Activated T-helper 1 cell treated with anti-CD3 and anti-CD28 coated beads, Interleukin-2, amount 50 U/mL, for 16 hours (primary cell): Measurements from ENCODE around the gene EMX1.

Source experiments
- DNase-seq, 2 donors: peaks; one replicate each; pipeline ENCODE4 v3.0.0-alpha.2; 2020; ENCODE audit warnings: low read depth in 1 of 2, low spot score in 1 of 2

EMX1 gene

DNA sequence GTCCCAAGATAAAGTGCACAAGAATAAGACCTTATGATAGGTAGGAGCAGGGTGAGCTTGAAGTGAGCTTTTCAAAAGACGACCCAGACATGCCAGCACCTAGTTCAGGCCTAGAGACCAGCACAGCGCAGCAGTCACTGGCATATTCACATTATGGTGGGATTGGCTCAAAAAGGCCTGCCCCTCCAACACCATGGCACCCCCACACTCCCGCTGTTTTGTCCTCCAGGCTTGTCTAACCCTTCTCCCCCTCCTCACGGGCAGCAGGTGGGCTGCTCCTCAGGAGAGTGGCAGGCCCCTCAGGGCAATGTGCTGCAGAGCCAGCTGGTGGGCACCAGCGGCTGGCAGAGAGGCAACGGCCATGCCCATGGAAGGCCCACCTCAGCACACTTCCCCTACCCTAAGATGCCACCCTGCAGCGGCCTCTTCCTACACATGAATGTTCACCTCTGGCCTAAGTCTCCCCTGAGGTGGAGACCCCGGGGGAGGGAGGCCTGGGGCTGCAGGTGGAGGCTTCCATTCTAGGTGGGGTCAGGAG, 25.6 kb downstream of the EMX1 start:
- DNase-seq: no peak

DNA sequence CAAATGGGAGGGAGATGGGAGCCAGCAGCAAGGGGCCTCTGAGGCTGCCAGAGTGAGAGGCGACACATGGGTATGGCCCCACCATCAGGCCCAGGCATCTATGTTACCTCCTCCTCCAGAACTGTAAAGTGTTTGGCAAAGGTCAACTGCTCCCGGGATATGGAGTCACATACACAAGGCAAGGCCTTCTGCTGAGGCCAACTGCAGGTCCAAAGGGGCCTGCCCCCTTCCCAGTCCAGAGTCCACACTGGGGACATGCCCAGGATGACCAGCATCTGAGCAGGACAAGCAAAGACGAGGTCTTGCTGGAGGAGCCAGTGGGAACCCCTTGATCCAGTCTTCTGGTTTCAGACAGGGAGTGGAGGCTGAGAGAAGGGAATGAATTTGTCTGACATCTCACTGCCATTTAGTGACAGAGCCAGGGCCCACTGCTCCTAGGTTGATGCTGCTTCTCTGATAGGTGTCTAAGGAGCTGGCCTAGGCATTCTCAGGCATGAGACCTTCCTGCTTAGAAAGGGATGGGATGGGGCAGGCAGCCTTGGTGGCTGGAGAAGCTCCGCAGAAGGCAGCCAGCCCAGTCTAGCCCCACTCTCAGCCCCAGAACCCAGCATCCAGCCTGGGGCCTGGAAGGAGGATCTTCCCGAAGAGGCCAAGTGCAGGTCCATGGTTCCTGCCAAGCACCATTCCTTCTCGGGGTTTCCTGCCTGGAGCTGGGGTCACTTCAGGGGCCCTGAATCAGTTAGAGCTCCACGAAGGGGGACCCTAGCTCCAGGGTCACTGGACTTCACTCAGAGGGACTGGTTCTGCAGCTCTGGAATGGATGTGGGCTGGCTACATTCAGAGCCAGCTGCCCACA, 26.4 kb downstream of the EMX1 start:
- no peak for DNase-seq

DNA sequence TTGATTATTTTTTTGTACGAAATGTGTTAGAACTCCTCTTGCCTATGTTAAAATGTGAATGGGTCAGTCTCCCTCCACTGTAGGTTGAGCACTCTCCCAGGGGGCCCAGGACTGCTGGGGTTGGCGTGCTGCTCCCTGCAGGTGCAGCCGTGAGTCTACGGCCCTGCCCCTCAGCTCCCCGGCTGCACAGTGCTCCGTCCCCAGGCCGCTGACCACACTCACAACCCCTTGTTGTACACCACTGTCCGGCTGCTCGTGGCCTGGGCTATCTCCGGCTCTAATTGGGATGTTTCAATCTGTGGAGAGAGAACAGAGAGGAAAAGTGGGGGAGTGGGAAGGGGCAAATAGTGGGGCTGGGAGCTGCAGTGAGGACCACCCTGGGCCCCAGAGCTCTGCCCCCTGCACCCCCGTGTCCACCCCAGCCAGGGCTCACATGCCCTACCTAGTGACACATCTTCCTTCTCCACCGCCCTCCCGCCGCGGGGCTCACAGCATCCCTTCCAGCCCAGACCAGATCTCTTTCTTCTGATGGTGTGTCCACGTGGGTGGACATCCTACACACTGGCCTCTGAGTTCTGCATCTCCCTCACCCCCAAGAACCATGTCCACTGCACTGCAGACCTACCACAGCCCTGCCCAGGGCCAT, 27.6 kb downstream of the EMX1 start:
- DNase-seq: no peak

DNA sequence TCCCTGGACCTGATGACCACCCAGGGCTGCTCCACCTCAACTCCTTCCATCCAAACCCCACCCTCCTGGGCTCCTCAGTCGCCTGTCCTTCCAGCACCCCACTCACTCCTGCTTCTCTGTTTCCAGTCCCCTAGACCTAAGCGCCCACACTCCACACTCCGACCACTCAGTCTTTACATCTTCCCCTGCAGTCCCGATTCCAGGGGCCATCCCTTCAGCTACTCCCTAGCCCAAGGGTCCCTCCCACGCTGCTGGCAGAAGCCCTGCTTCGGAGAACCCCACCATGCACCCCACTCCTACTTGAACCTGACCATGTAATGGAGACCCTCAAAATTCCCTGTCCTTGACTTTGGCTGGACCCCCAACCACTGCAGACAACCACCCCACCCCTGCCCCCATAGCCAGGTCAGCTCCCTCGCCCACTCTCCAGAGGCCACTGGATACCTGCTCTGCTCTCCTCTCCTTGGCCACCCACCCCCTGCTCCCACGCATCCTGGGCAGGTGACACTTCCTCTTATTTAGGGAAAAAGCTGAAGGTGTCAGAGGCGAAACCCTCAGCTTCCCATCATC, 28.2 kb downstream of the EMX1 start:
- DNase-seq: no peak

GRCh38 chr2:72946466-72946865, 29.1 kb downstream of the EMX1 start:
- DNase-seq: no peak

DNA sequence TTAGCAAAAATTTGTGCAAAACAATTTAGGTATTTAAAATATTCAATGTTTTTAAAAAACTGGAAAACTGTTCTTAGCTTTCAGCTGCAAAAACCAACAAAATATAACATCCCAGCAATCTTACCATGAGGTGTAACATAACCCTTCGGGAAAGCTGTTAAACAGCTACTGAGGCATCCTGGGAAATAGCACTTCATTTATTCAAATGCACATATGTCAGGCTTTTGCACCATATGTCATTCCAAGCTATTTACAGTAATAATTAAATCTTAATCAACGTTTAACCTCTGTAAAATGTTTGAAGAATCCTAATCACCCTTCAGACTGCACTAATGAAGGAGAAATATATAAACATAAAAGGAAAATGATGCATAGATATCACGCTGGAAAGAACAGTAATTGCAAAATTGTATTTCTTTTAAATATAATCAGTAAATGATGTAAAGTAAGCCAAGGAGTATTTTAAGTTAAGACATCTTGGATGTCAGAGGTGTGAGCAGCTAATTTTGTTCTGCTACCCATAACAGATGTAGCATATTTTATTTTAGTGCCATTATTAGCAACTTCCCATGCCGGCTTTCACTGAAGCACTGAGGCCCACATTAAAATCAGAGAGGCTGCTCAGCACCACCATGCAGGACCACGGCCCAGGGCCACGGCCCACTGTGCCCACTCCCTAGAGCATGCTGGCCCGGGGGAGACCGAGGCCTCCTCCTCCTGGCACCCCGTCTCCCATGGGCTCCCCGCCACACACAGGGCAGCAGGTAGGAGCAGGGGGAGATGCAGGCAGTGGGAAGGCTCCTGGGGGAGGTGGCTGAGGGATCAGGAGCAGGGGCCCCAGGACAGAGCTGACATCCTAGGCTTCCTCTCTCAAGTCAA, 30.9 kb downstream of the EMX1 start:
- no peak for DNase-seq

GRCh38 chr2:72949045-72949444, 31.7 kb downstream of the EMX1 start:
- no peak for DNase-seq

- DNase-seq: no peak
Measured at GRCh38 chr2:72949642-72950041, 32.3 kb downstream of the EMX1 start.

GRCh38 chr2:72950558-72951255, 33.4 kb downstream of the EMX1 start:
- no peak for DNase-seq

- no peak for DNase-seq
Measured at GRCh38 chr2:72951303-72952095, 34.2 kb downstream of the EMX1 start.

GRCh38 chr2:72952110-72952823, 34.9 kb downstream of the EMX1 start:
- no peak for DNase-seq

DNA sequence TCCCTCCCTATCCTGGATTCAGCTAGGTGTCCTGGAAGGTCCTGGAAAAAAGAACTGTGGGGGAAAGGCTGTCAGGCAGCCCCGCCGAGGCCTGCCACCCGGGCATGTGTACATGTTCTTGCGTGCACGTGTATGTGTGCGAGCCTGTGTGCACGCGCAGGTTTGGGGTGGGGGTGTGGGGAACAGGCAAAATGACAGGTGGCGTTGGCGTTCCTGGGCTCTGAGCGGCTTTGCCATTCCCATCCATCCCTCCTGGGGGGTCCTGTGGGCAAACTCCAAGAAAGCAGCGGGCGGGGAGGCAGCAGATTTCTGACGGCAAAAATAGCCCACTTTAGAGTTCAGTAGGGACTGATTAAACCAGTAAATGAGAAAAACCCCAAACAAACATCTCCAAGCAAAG, 35.6 kb downstream of the EMX1 start:
- no peak for DNase-seq

DNA sequence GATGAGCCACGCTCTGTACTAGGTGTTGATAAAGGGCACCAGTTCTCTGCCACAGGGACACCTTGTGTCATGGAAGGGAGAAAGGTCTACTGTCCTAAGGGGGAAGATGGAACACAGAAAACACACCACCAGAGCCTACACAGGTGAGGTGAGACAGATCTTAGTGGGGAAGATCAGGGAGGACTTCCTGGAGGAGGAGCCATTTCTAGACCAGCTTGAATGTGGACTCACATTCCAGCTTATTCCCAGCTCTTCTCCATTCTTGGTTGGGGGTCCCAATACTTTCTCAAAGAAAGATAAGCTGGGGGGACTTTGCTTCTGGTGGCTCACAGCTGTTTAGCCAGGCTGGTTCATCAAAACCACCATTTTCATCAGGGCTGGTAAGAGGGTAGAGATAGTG, 36.2 kb downstream of the EMX1 start:
- DNase-seq: no peak

DNA sequence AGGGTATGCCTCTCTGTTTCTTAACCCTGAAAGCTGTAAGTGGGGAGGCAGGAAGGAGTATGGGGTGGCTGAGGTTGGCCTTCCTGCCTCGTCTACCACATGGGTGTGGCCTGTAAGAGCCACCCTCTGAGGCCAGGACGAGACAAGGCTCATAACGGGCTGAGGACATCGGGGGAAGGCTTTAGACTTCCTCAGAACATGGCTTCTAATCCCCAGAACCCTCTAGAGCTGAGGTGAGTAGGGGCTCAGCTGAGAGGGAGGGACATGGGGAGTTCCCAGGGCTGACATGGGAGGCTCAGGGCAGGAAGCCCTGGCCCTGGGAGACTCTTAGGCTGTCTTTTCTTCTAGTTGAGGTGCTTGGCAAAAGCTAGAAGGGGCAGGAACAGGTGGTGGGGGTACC, 36.7 kb downstream of the EMX1 start:
- no peak for DNase-seq

- DNase-seq: no peak
Measured at GRCh38 chr2:72954376-72955227, 37.3 kb downstream of the EMX1 start.

- no peak for DNase-seq
Measured at GRCh38 chr2:72955228-72956049, 38.1 kb downstream of the EMX1 start.

DNA sequence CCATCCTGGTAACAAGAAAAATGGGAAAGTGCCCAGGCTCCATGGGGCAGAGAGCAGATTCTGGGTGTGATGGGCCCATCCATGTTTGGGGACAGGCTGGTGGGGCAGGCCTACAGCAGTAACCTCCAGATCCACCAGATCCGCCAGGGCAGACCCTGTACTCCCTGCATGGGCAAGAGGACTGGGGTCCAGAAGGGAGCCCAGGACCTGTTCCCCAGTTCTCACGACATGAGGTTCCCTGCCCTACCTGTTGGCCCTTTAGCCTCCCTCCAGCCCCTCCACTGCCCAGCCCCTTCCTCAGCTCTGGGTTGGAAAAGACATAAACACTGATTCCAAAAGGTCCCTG, 38.7 kb downstream of the EMX1 start:
- no peak for DNase-seq
